Common myeloid progenitor, CD34-positive (primary cell): Measurements from ENCODE around the gene POTEF.
"Not testable (repeated sequence)": the region's sequence is repeated elsewhere in the genome, so short reads cannot be mapped to it uniquely, and the experiment has no call there.

Source experiments
- CTCF ChIA-PET: fragments of 350-600 bp; sonication (Branson Sonifier 250); formaldehyde crosslinking; loops from one replicate; lab custom pipeline; 2021; ENCODE audit warnings: antibody characterized with exemption; lab: Charles Lee
- POLR2A ChIA-PET: fragments of 350-600 bp; sonication (Branson Sonifier 250); formaldehyde crosslinking; loops from one replicate; lab custom pipeline; 2021; ENCODE audit warnings: antibody characterized with exemption; lab: Charles Lee
- DNase-seq, 3 donors: peaks; one replicate each; pipeline versions ENCODE4 v3.0.0 to v3.0.0-alpha.2; 2013
- H3K27ac ChIP-seq, 2 experiments: 1 replicate in 1 of 2; 2 replicates in 1 of 2; pipeline ENCODE4 v1.7.0; 2013; ENCODE audit warnings: inconsistent platforms in 2 of 2, low read length in 2 of 2, mild to moderate bottlenecking in 2 of 2, low read depth in 1 of 2, moderate library complexity in 1 of 2; ENCODE audit not compliant: severe bottlenecking in 2 of 2, insufficient read depth in 1 of 2, poor library complexity in 1 of 2
- H3K27me3 ChIP-seq, 5 experiments: replicated peaks in 2 of 5; 1 replicate in 3 of 5; 2 replicates in 2 of 5; pipeline versions ENCODE4 v1.6.1 to v1.7.0; 2013; ENCODE audit warnings: low read length in 4 of 5, mild to moderate bottlenecking in 2 of 5, moderate library complexity in 2 of 5, inconsistent platforms in 1 of 5; ENCODE audit not compliant: insufficient read depth in 5 of 5, control insufficient read depth in 4 of 5
- H3K36me3 ChIP-seq, 4 experiments: 1 replicate in 2 of 4; 2 replicates in 2 of 4; pipeline versions ENCODE4 v1.6.1 to v1.7.0; 2013; ENCODE audit warnings: low read length in 3 of 4, control low read depth in 1 of 4, mild to moderate bottlenecking in 1 of 4; ENCODE audit not compliant: control insufficient read depth in 4 of 4, insufficient read depth in 4 of 4
- H3K4me1 ChIP-seq, 4 experiments: 1 replicate in 3 of 4; 2 replicates in 1 of 4; pipeline versions ENCODE4 v1.6.1 to v1.7.1; 2013; ENCODE audit warnings: low read length in 3 of 4, mild to moderate bottlenecking in 3 of 4, control low read depth in 1 of 4, inconsistent platforms in 1 of 4, moderate library complexity in 1 of 4; ENCODE audit not compliant: control insufficient read depth in 4 of 4, insufficient read depth in 4 of 4; ENCODE audit errors: control extremely low read depth in 1 of 4
- H3K4me3 ChIP-seq, 7 experiments: 1 replicate in 4 of 7; 2 replicates in 3 of 7; pipeline versions ENCODE4 v1.5.1 to v1.7.0; 2013; ENCODE audit warnings: mild to moderate bottlenecking in 7 of 7, low read length in 6 of 7, moderate library complexity in 6 of 7, inconsistent platforms in 2 of 7, low read depth in 2 of 7, control low read depth in 1 of 7; ENCODE audit not compliant: insufficient read depth in 4 of 7, control insufficient read depth in 1 of 7; ENCODE audit errors: extremely low read depth in 1 of 7
- H3K9me3 ChIP-seq, 5 experiments: 1 replicate in 4 of 5; 2 replicates in 1 of 5; pipeline versions ENCODE4 v1.6.1 to v1.7.1; 2013; ENCODE audit warnings: low read length in 4 of 5, mild to moderate bottlenecking in 2 of 5, inconsistent platforms in 1 of 5, low read depth in 1 of 5, moderate library complexity in 1 of 5; ENCODE audit not compliant: control insufficient read depth in 4 of 5, insufficient read depth in 2 of 5; ENCODE audit errors: control extremely low read depth in 1 of 5
- WGBS: methylation state at CpG from one replicate; pipeline ENCODE4 v1.1.5; 2013; ENCODE audit not compliant: insufficient coverage; 5-methylcytosine and 5-hydroxymethylcytosine counted together

POTEF gene

GRCh38 chr2:130156624-130157004, 27.6 kb upstream of the POTEF start:
- no peak overlapping the region for H3K4me3 ChIP-seq
- ChIA-PET CTCF (interaction anchor here (2.0 kb wide), 1 partner anchor 176 kb away, joined by 6 read pairs; no protein-coding TSS in a partner anchor), POLR2A (no interaction called here)
- DNase-seq, result no peak
- 90% methylated on average over 4 of the region's 9 CpGs for WGBS
- H3K9me3 ChIP-seq, result no peaks in the 10 kb centered on the region
- peaks cover 2 to 44% (median 10%) of the 10 kb centered on the region in 4 experiments for H3K36me3 ChIP-seq
- H3K27me3 ChIP-seq, result no peaks in the 10 kb centered on the region
- H3K27ac ChIP-seq, result no peak overlapping the region
- H3K4me1 ChIP-seq, result peaks cover 0 to 9% (median 6%) of the 10 kb centered on the region in 4 experiments

GRCh38 chr2:130155956-130156623, 27.1 kb upstream of the POTEF start:
- H3K9me3 ChIP-seq, H3K4me3 ChIP-seq, H3K4me1 ChIP-seq, POLR2A ChIA-PET, H3K27me3 ChIP-seq, H3K27ac ChIP-seq: not testable (repeated sequence)
- 82% methylated on average over 11 of the region's 16 CpGs for WGBS
- CTCF ChIA-PET, result interaction anchor here (0.8 to 2.0 kb wide), 2 partner anchors 23 to 176 kb away, joined by 3 to 6 read pairs; no protein-coding TSS in a partner anchor
- peaks cover 2 to 45% (median 10%) of the 10 kb centered on the region in 4 experiments for H3K36me3 ChIP-seq
- DNase-seq, result peak; percentile 21 to 51 (median 48)

- no peak overlapping the region for H3K27ac ChIP-seq
- ChIA-PET CTCF (interaction anchor here (0.8 to 2.0 kb wide), 2 partner anchors 24 to 177 kb away, joined by 3 to 6 read pairs; no protein-coding TSS in a partner anchor), POLR2A (no interaction called here)
- H3K27me3 ChIP-seq, result no peaks in the 10 kb centered on the region
- H3K9me3 ChIP-seq, result no peaks in the 10 kb centered on the region
- H3K4me3 ChIP-seq, result no peak overlapping the region
- 95% methylated on average over 28 of the region's 29 CpGs for WGBS
- no peak for DNase-seq
- H3K36me3 ChIP-seq, result peaks cover 1 to 46% (median 9%) of the 10 kb centered on the region in 4 experiments
- peaks cover 0 to 9% (median 6%) of the 10 kb centered on the region in 4 experiments for H3K4me1 ChIP-seq
These were observed 26.0 kb upstream of the POTEF start for GRCh38 chr2:130154773-130155765.

GRCh38 chr2:130154423-130154770, 25.4 kb upstream of the POTEF start:
- H3K4me1 ChIP-seq, H3K27ac ChIP-seq, POLR2A ChIA-PET, H3K4me3 ChIP-seq, DNase-seq, H3K9me3 ChIP-seq, H3K27me3 ChIP-seq: not testable (repeated sequence)
- CTCF ChIA-PET, result interaction anchor here (2.0 kb wide), 1 partner anchor 178 kb away, joined by 6 read pairs; no protein-coding TSS in a partner anchor
- WGBS, result 96% methylated on average over 4 of the region's 8 CpGs
- H3K36me3 ChIP-seq, result peaks cover 0 to 41% (median 8%) of the 10 kb centered on the region in 4 experiments

GRCh38 chr2:130153721-130154422, 24.9 kb upstream of the POTEF start:
- H3K27me3 ChIP-seq, POLR2A ChIA-PET, CTCF ChIA-PET, H3K27ac ChIP-seq, H3K4me1 ChIP-seq, H3K4me3 ChIP-seq, H3K9me3 ChIP-seq, DNase-seq: not testable (repeated sequence)
- 97% methylated on average over 8 of the region's 23 CpGs for WGBS
- H3K36me3 ChIP-seq, result peaks cover 0 to 39% (median 8%) of the 10 kb centered on the region in 4 experiments

- ChIA-PET POLR2A (no interaction called here), CTCF (no interaction called here)
- peaks cover 0 to 37% (median 8%) of the 10 kb centered on the region in 4 experiments for H3K36me3 ChIP-seq
- no peak for DNase-seq
- H3K4me3 ChIP-seq, result no peak overlapping the region
- H3K27ac ChIP-seq, result no peak overlapping the region
- H3K9me3 ChIP-seq, result no peaks in the 10 kb centered on the region
- peaks cover 0 to 2% (median 0%) of the 10 kb centered on the region in 4 experiments for H3K4me1 ChIP-seq
- WGBS, result 97% methylated on average over 17 of the region's 25 CpGs
- H3K27me3 ChIP-seq, result no peaks in the 10 kb centered on the region
These were observed 24.0 kb upstream of the POTEF start for GRCh38 chr2:130152816-130153595.
